Forelimb muscle (tissue), 1 donor: ENCODE measurements around the gene PSMA8. TPM values are rescaled to one million over a fixed set of nuclear protein-coding genes. Genes with fewer than 3 reads are reported as not detected.
"Not testable (repeated sequence)": the region's sequence is repeated elsewhere in the genome, so short reads cannot be mapped to it uniquely, and the experiment has no call there.

Experiments used
- DNase-seq: peaks from one replicate; pipeline ENCODE4 v3.0.0-alpha.2; 2013; ENCODE audit warnings: low read depth
- polyA plus RNA-seq: library from polyadenylated mRNA; unstranded; fragments of 120-200 nt; gene quantifications from one replicate; pipeline ENCODE4 v1.2.1, GENCODE V29; 2013; ENCODE audit not compliant: insufficient read length

PSMA8 gene
- polyA plus RNA-seq, 1 donor: not detected

DNA sequence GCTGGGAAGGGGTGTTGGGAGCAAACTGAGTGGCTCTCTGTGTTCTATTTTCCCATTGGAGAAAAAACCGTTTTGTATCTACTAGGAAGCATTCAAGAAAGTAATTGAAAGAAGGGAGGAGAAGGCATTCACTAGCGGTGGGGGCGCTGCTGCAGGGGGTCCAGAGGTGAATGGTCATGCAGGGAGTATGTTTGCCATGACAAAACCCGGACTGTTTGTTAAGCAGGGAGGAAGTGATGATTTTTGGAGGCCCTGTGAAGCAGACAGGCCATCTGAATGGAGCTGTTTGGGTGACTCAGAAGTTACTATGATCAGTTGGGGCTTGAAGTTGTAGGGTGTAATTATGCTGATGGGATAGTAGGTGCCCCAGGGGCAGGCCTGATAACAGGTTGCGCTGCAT, 99.5 kb downstream of the PSMA8 start:
- no peak for DNase-seq

GRCh38 chr18:26237363-26237762, 103.7 kb downstream of the PSMA8 start:
- DNase-seq: not testable (repeated sequence)

- not testable (repeated sequence) for DNase-seq
These were observed 105.0 kb downstream of the PSMA8 start for GRCh38 chr18:26238718-26239117.

DNA sequence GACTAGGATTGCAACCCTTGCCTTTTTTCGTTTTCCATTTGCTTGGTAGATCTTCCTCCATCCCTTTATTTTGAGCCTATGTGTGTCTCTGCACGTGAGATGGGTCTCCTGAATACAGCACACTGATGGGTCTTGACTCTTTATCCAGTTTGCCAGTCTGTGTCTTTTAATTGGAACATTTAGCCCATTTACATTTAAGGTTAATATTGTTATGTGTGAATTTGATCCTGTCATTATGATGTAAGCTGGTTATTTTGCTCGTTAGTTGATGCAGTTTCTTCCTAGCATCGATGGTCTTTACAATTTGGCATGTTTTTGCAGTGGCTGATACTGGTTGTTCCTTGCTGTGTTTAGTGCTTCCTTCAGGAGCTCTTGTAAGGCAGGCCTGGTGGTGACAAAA, 108.7 kb downstream of the PSMA8 start:
- not testable (repeated sequence) for DNase-seq

Other genes with a start within 250 kb of the PSMA8 start
- 36.4 TPM for gene SS18, start 43.3 kb upstream of the PSMA8 start, polyA plus RNA-seq
- gene TAF4B, start 92.6 kb downstream of the PSMA8 start, polyA plus RNA-seq: 2.4 TPM